Prostate gland (tissue), 2 donors: Measurements from ENCODE around the gene GRID2.

ENCODE experiments used
- POLR2A ChIP-seq: fragments of 450-650 bp; IDR thresholded peaks from one replicate; pipeline ENCODE4 v1.6.1; 2016; ENCODE audit warnings: antibody characterized with exemption, mild to moderate bottlenecking
- POLR2AphosphoS5 ChIP-seq: sonication (generic); formaldehyde crosslinking; IDR thresholded peaks from one replicate; pipeline ENCODE4 v1.6.1; 2017; ENCODE audit warnings: antibody characterized with exemption
- TF ChIP-seq, protein P1 (sequence below), 4 experiments: fragments of 200-600 bp in 2 of 4; fragments of 450-650 bp in 2 of 4; sonication (generic) in 2 of 4; IDR thresholded peaks; 1 replicate in 3 of 4; 2 replicates in 1 of 4; pipeline ENCODE4 v1.5.1; 2016 to 2019; ENCODE audit warnings: antibody characterized with exemption in 4 of 4, mild to moderate bottlenecking in 2 of 4, moderate library complexity in 2 of 4

DNA sequence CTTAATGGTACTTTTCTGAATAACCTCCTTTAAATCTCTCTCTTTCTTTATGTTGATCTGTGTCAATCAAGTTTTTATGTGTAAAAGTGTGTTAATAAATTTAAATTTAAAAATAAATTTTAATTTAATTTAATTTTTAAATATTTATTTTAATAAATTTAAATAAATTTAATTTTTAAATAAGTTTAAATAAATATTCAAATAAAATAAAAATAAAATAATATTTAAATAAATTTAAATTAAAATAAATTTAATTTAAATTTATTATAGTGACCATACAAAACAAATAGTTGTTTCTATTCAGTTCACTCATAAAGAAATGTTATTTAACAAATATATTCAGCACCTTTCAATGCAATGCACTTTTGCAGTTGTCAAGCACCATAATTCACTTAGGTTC is 146.9 kb downstream of the GRID2 start:
- TF ChIP-seq, protein P1, sequence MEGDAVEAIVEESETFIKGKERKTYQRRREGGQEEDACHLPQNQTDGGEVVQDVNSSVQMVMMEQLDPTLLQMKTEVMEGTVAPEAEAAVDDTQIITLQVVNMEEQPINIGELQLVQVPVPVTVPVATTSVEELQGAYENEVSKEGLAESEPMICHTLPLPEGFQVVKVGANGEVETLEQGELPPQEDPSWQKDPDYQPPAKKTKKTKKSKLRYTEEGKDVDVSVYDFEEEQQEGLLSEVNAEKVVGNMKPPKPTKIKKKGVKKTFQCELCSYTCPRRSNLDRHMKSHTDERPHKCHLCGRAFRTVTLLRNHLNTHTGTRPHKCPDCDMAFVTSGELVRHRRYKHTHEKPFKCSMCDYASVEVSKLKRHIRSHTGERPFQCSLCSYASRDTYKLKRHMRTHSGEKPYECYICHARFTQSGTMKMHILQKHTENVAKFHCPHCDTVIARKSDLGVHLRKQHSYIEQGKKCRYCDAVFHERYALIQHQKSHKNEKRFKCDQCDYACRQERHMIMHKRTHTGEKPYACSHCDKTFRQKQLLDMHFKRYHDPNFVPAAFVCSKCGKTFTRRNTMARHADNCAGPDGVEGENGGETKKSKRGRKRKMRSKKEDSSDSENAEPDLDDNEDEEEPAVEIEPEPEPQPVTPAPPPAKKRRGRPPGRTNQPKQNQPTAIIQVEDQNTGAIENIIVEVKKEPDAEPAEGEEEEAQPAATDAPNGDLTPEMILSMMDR (IDR thresholded peaks at IDR 0.05), result no peak
- TF ChIP-seq POLR2A (no peak), POLR2AphosphoS5 (no peak)
